Measurements from ENCODE around the gene TUNAR.

DNA sequence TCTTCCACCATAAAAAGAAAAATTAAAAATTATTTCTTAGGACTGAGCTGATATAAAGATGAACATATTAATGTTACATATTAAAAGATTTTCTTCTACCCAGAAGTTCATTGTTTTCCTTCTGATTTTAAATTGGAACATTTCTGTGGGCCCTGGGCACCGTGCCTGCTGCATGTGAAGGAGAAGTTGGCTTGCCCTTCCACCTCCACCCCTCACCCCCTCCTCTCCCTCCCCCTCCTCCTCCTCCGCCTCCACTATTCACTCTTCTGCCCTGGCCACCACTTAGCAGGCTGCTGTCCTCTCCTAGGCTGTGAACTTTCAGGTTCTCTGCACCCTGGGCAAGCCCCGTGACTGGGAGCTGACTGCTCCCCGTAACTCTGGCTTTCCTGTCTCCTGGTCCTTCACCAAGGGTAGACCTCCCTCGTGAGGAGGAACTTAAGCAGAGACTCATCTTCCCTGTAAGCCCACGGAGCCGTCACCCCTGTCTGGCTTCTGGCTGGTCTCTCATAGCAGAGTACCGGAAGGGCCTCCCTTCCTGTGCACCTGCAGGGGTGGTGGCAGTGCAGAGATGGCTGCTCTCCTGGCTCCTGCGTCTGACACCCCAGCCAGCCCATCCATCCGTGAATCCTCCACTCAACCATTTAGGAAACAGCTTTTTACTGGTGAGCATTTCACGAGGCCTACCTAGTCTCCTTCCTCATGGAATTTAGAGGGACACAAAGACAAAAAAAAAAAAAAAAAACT, 12.8 kb downstream of the TUNAR start:
- TF ChIP-seq, protein P1, sequence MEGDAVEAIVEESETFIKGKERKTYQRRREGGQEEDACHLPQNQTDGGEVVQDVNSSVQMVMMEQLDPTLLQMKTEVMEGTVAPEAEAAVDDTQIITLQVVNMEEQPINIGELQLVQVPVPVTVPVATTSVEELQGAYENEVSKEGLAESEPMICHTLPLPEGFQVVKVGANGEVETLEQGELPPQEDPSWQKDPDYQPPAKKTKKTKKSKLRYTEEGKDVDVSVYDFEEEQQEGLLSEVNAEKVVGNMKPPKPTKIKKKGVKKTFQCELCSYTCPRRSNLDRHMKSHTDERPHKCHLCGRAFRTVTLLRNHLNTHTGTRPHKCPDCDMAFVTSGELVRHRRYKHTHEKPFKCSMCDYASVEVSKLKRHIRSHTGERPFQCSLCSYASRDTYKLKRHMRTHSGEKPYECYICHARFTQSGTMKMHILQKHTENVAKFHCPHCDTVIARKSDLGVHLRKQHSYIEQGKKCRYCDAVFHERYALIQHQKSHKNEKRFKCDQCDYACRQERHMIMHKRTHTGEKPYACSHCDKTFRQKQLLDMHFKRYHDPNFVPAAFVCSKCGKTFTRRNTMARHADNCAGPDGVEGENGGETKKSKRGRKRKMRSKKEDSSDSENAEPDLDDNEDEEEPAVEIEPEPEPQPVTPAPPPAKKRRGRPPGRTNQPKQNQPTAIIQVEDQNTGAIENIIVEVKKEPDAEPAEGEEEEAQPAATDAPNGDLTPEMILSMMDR (IDR thresholded peaks at IDR 0.05; ENCODE audit: borderline replicate concordance, extremely low read depth, low read length, poor library complexity, severe bottlenecking): no peak
- TF ChIP-seq EZH2 (IDR thresholded peaks at IDR 0.05; ENCODE audit: borderline replicate concordance, low read depth, low read length, severe bottlenecking): no peak
